MM.1S (cell line): ENCODE data around the gene INS.

Experiments
- DNase-seq: peaks from one replicate; pipeline ENCODE4 v3.0.0-alpha.2; 2015
- H2AFZ ChIP-seq: fragments of 300-600 bp; sonication (generic); 2 replicates; pipeline ENCODE4 v1.6.0; 2016; ENCODE audit warnings: antibody characterized with exemption, low read length
- H3F3A ChIP-seq: fragments of 300-600 bp; sonication (generic); 2 replicates; pipeline ENCODE4 v1.6.1; 2016; ENCODE audit warnings: mild to moderate bottlenecking, antibody characterized with exemption, low read length, moderate library complexity, mixed read lengths; ENCODE audit not compliant: insufficient read depth
- H3K27ac ChIP-seq: fragments of 300-600 bp; sonication (generic); 2 replicates; pipeline ENCODE4 v1.5.1; 2016; ENCODE audit warnings: mild to moderate bottlenecking, low read length
- H3K27me3 ChIP-seq: fragments of 300-600 bp; sonication (generic); replicated peaks from 2 replicates; pipeline ENCODE4 v1.6.0; 2016; ENCODE audit warnings: low read length; ENCODE audit not compliant: insufficient read depth
- H3K36me3 ChIP-seq: fragments of 300-600 bp; sonication (generic); replicated peaks from 2 replicates; pipeline ENCODE4 v1.6.1; 2016; ENCODE audit warnings: mild to moderate bottlenecking, low read length, mixed read lengths; ENCODE audit not compliant: insufficient read depth
- H3K4me1 ChIP-seq: fragments of 300-600 bp; sonication (generic); 2 replicates; pipeline ENCODE4 v1.6.1; 2016; ENCODE audit warnings: low read length, mixed read lengths
- H3K4me2 ChIP-seq: fragments of 300-600 bp; sonication (generic); 2 replicates; pipeline ENCODE4 v1.6.0; 2016; ENCODE audit warnings: low read depth, low read length
- H3K4me3 ChIP-seq: fragments of 300-600 bp; sonication (generic); 2 replicates; pipeline ENCODE4 v1.5.1; 2016; ENCODE audit warnings: low read length, mixed read lengths
- H3K79me2 ChIP-seq: fragments of 300-600 bp; sonication (generic); 2 replicates; pipeline ENCODE4 v1.6.1; 2016; ENCODE audit warnings: mixed run types, low read length, mixed read lengths
- H3K9ac ChIP-seq: fragments of 300-600 bp; sonication (generic); 2 replicates; pipeline ENCODE4 v1.6.1; 2016; ENCODE audit warnings: low read length, mixed read lengths
- H3K9me2 ChIP-seq: fragments of 300-600 bp; sonication (generic); replicated peaks from 2 replicates; pipeline ENCODE4 v1.6.1; 2016; ENCODE audit warnings: mild to moderate bottlenecking, low read length, mixed read lengths; ENCODE audit not compliant: insufficient read depth
- H3K9me3 ChIP-seq: fragments of 300-600 bp; sonication (generic); replicated peaks from 2 replicates; pipeline ENCODE4 v1.6.1; 2016; ENCODE audit warnings: mild to moderate bottlenecking, low read length, mixed read lengths; ENCODE audit not compliant: insufficient read depth
- H4K20me1 ChIP-seq: fragments of 300-600 bp; sonication (generic); 2 replicates; pipeline ENCODE4 v1.6.1; 2016; ENCODE audit warnings: mild to moderate bottlenecking, low read length, moderate library complexity, mixed read lengths; ENCODE audit not compliant: insufficient read depth
- EZH2 ChIP-seq: fragments of 300-600 bp; sonication (generic); optimal IDR thresholded peaks from 2 replicates; pipeline ENCODE3; 2017; ENCODE audit warnings: low read depth, mild to moderate bottlenecking, antibody characterized with exemption, low read length, mixed read lengths
- EZH2phosphoT487 ChIP-seq: fragments of 300-600 bp; sonication (generic); IDR thresholded peaks from 2 replicates; pipeline ENCODE4 v1.6.1; 2018; ENCODE audit warnings: antibody characterized with exemption, low read length
- TF ChIP-seq, protein P1 (sequence below): fragments of 300-600 bp; sonication (generic); IDR thresholded peaks from 2 replicates; pipeline ENCODE4 v1.5.1; 2016; ENCODE audit warnings: antibody characterized with exemption, low read length, mixed read lengths

The INS gene

DNA sequence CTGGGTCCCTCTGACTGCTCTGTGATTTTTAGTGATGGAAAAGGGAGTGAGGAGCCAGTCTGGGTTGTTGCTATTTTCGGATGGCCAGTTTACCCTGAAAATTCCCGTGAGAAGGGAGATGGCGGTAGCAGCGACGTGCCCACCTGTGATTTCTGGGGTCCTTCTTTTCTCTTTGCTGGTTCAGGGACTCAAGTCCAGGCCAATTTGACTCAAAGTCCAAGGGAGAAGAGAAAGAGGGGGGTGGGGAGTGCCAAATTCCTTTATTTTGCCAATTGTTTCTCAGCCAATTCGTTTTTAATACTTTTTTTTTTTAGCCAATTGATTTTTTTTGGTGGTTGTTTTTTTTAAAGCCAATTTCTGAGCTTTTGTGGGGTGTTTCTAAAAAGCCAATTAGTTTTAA, 28.8 kb downstream of the INS start:
- Histone ChIP-seq H3F3A (no peaks in the 10 kb centered on the region), H3K9ac (no peak overlapping the region), H3K4me1 (no peaks in the 10 kb centered on the region), H4K20me1 (no peaks in the 10 kb centered on the region), H2AFZ (no peak overlapping the region), H3K4me2 (no peak overlapping the region), H3K9me2 (no peaks in the 10 kb centered on the region), H3K36me3 (no peaks in the 10 kb centered on the region), H3K79me2 (no peaks in the 10 kb centered on the region), H3K9me3 (no peaks in the 10 kb centered on the region), H3K27ac (no peak overlapping the region), H3K4me3 (no peak overlapping the region), H3K27me3 (peaks cover 89% of the 10 kb centered on the region)
- TF ChIP-seq, protein P1, sequence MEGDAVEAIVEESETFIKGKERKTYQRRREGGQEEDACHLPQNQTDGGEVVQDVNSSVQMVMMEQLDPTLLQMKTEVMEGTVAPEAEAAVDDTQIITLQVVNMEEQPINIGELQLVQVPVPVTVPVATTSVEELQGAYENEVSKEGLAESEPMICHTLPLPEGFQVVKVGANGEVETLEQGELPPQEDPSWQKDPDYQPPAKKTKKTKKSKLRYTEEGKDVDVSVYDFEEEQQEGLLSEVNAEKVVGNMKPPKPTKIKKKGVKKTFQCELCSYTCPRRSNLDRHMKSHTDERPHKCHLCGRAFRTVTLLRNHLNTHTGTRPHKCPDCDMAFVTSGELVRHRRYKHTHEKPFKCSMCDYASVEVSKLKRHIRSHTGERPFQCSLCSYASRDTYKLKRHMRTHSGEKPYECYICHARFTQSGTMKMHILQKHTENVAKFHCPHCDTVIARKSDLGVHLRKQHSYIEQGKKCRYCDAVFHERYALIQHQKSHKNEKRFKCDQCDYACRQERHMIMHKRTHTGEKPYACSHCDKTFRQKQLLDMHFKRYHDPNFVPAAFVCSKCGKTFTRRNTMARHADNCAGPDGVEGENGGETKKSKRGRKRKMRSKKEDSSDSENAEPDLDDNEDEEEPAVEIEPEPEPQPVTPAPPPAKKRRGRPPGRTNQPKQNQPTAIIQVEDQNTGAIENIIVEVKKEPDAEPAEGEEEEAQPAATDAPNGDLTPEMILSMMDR, result no peak
- TF ChIP-seq EZH2 (no peak), EZH2phosphoT487 (no peak)
- DNase-seq, result no peak

DNA sequence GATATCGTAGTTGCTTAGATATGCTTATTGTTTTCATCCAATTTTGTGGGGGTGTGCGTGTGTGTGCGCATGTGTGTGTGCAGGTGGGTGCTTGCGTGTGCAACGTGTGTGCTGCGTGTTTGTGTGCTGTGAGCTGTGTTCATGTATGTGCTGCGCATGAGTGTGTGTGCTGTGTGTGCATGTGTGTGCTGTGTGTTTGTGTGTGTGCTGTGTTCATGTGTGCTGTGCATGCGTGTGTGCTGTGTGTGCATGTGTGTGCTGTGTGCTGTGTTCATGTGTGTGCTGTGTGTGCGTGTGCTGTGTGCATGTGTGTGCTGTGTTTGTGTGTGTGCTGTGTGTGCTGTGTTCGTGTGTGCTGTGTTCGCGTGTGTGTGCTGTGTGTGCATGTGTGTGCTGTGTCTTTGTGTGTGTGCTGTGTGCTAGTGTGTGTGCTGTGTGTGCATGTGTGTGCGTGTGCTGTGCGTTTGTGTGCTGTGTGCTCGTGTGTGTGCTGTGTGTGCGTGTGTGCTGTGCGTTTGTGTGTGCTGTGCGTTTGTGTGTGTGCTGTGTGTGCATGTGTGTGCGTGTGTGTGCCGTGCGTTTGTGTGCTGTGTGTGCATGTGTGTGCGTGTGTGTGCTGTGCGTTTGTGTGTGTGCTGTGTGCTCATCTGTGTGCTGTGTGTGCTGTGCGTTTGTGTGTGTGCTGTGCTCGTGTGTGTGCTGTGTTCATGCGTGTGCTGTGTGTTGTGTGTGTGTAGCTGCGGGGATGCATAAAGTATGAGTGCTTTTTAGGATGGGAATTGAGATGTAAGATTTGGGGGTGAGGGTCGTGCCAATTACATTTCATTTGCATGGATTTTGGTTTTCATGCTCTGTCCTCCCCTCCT, 29.4 kb downstream of the INS start:
- no peak for DNase-seq
- no peak overlapping the region for H3K4me2 ChIP-seq
- no peaks in the 10 kb centered on the region for H3K79me2 ChIP-seq
- H3K4me3 ChIP-seq, result no peak overlapping the region
- no peaks in the 10 kb centered on the region for H3K4me1 ChIP-seq
- H3K36me3 ChIP-seq, result no peaks in the 10 kb centered on the region
- no peak overlapping the region for H3K27ac ChIP-seq
- no peaks in the 10 kb centered on the region for H4K20me1 ChIP-seq
- no peaks in the 10 kb centered on the region for H3K9me2 ChIP-seq
- no peaks in the 10 kb centered on the region for H3K9me3 ChIP-seq
- H3F3A ChIP-seq, result no peaks in the 10 kb centered on the region
- no peak overlapping the region for H2AFZ ChIP-seq
- TF ChIP-seq, protein P1, result no peak
- no peak for TF ChIP-seq EZH2phosphoT487
- no peak for TF ChIP-seq EZH2
- no peak overlapping the region for H3K9ac ChIP-seq
- H3K27me3 ChIP-seq, result peaks cover 83% of the 10 kb centered on the region

DNA sequence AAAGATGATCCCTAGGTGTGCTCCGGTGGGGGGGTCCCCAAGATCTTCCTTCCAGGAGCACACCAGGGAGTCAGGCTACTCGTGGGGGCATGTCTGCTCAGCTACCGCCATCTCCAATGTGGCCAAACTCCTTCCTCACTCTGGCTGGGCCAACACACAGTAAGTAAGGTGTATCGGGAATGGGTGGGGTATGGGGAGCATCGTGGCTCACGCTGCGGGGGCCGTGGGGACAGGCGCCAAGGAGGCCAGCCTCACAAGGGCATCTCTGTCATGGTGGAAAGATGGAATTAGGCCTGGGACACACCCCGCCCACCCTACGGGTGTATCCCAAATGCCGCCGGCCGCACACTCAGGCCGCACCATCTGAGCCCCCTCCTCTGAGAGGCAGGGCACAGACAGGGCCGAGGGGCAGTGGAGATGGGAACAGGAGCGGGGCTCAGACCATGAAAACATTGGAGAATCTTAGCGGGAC, 30.1 kb downstream of the INS start:
- H3K4me3 ChIP-seq, result no peak overlapping the region
- no peak for DNase-seq
- H3K9ac ChIP-seq, result no peak overlapping the region
- no peak overlapping the region for H2AFZ ChIP-seq
- H3K27me3 ChIP-seq, result peaks cover 76% of the 10 kb centered on the region
- H3K4me2 ChIP-seq, result no peak overlapping the region
- TF ChIP-seq EZH2 (no peak), EZH2phosphoT487 (no peak)
- TF ChIP-seq, protein P1, result no peak
- no peaks in the 10 kb centered on the region for H3K9me2 ChIP-seq
- H3K27ac ChIP-seq, result no peak overlapping the region
- no peaks in the 10 kb centered on the region for H3K79me2 ChIP-seq
- no peaks in the 10 kb centered on the region for H3K9me3 ChIP-seq
- no peaks in the 10 kb centered on the region for H4K20me1 ChIP-seq
- H3F3A ChIP-seq, result no peaks in the 10 kb centered on the region
- no peaks in the 10 kb centered on the region for H3K4me1 ChIP-seq
- no peaks in the 10 kb centered on the region for H3K36me3 ChIP-seq
